Naive thymus-derived CD4-positive, alpha-beta T cell (primary cell): ENCODE data around the gene TRAPPC8. TPM values are rescaled to one million over a fixed set of nuclear protein-coding genes. Genes with fewer than 3 reads are reported as not detected.
A peak's percentile ranks its signal among the peaks of the same experiment; 100 is the strongest.

Experiments
- ATAC-seq: fragments of 150-1000 bp; cut with Tn5 transposase; 2 replicates; pipeline ENCODE4 v1.10.0; 2021; ENCODE audit warnings: mild to moderate bottlenecking, moderate library complexity
- CTCF ChIA-PET: fragments of 350-600 bp; sonication (Branson Sonifier 250); formaldehyde crosslinking; loops from one replicate; lab custom pipeline; 2021; ENCODE audit warnings: antibody characterized with exemption; lab: Charles Lee
- POLR2A ChIA-PET: fragments of 350-600 bp; sonication (Branson Sonifier 250); formaldehyde crosslinking; loops from one replicate; lab custom pipeline; 2021; ENCODE audit warnings: antibody characterized with exemption, inconsistent platforms; lab: Charles Lee
- DNase-seq, 9 donors: peaks; one replicate each; pipeline versions ENCODE4 v3.0.0 to v3.0.0-alpha.2; 2020 to 2022; ENCODE audit warnings: mixed read lengths in 1 of 9
- H3K27ac ChIP-seq: one replicate; pipeline ENCODE4 v1.7.0; 2013; ENCODE audit warnings: mild to moderate bottlenecking, low read depth, low read length, moderate library complexity
- H3K27me3 ChIP-seq, 2 donors: one replicate each; pipeline ENCODE4 v1.7.0; 2013; ENCODE audit warnings: low read length in 2 of 2, mild to moderate bottlenecking in 2 of 2, moderate library complexity in 2 of 2; ENCODE audit not compliant: control insufficient read depth in 2 of 2, insufficient read depth in 2 of 2
- H3K36me3 ChIP-seq, 3 experiments: 1 replicate in 2 of 3; 2 replicates in 1 of 3; pipeline ENCODE4 v1.7.0; 2013; ENCODE audit warnings: low read length in 3 of 3, mild to moderate bottlenecking in 3 of 3, moderate library complexity in 1 of 3; ENCODE audit not compliant: insufficient read depth in 3 of 3, control insufficient read depth in 2 of 3
- H3K4me1 ChIP-seq, 2 donors: one replicate each; pipeline ENCODE4 v1.7.0; 2013; ENCODE audit warnings: low read length in 2 of 2, mild to moderate bottlenecking in 2 of 2, moderate library complexity in 1 of 2; ENCODE audit not compliant: control insufficient read depth in 2 of 2, insufficient read depth in 2 of 2
- H3K4me3 ChIP-seq: 2 replicates; pipeline ENCODE4 v1.7.0; 2013; ENCODE audit warnings: mild to moderate bottlenecking, low read length
- H3K9me3 ChIP-seq, 3 experiments: 1 replicate in 2 of 3; 2 replicates in 1 of 3; pipeline ENCODE4 v1.7.0; 2013; ENCODE audit warnings: low read length in 3 of 3; ENCODE audit not compliant: control insufficient read depth in 2 of 3
- H3K27ac Mint-ChIP-seq, 9 donors: one replicate each; pipeline ENCODE4 v1.8.0; 2020 to 2022; ENCODE audit warnings: mixed read lengths in 9 of 9, mild to moderate bottlenecking in 8 of 9, moderate library complexity in 5 of 9, inconsistent platforms in 2 of 9
- H3K27me3 Mint-ChIP-seq, 5 donors: one replicate each; pipeline ENCODE4 v1.8.0; 2021 to 2022; ENCODE audit warnings: mixed read lengths in 5 of 5, mild to moderate bottlenecking in 1 of 5
- H3K36me3 Mint-ChIP-seq, 5 donors: one replicate each; pipeline ENCODE4 v1.8.0; 2020 to 2022; ENCODE audit warnings: mixed read lengths in 5 of 5, mild to moderate bottlenecking in 3 of 5, inconsistent platforms in 1 of 5
- H3K4me1 Mint-ChIP-seq, 7 donors: one replicate each; pipeline ENCODE4 v1.8.0; 2020 to 2022; ENCODE audit warnings: mixed read lengths in 7 of 7, mild to moderate bottlenecking in 3 of 7, inconsistent platforms in 1 of 7
- H3K4me3 Mint-ChIP-seq, 10 donors: one replicate each; pipeline ENCODE4 v1.8.0; 2020 to 2022; ENCODE audit warnings: mild to moderate bottlenecking in 10 of 10, mixed read lengths in 10 of 10, moderate library complexity in 6 of 10, inconsistent platforms in 2 of 10
- H3K9me3 Mint-ChIP-seq, 11 donors: one replicate each; pipeline ENCODE4 v1.8.0; 2020 to 2022; ENCODE audit warnings: mixed read lengths in 11 of 11, mild to moderate bottlenecking in 4 of 11, inconsistent platforms in 1 of 11, moderate library complexity in 1 of 11
- intact Hi-C, 2 donors: fragments of 100-400 bp; cut with micrococcal nuclease; formaldehyde crosslinking; loops; one replicate each; pipeline ENCODE4 v1.15.1; 2023
- polyA plus RNA-seq, 2 donors: library from polyadenylated mRNA; unstranded; fragments of 300-500 nt; fragmentation: Illumina TruSeq; gene quantifications; one replicate each; pipeline ENCODE4 v1.2.3, GENCODE V29; 2021
- total RNA-seq, 6 experiments: library from RNA in 5 of 6; stranded (reverse) in 5 of 6; gene quantifications; 1 replicate in 5 of 6; 2 replicates in 1 of 6; pipeline ENCODE4 v1.2.3 and lab custom pipeline; 2021 to 2026

Gene TRAPPC8
- total and polyA plus RNA-seq, 7 experiments from 2014 or later = 16.4 to 62.7 (median 42.7) TPM

- POLR2A ChIA-PET = no interaction called here
These were observed 82.4 kb downstream of the TRAPPC8 start for GRCh38 chr18:31860488-31860887.

GRCh38 chr18:31857526-31858106 lies 85.3 kb downstream of the TRAPPC8 start:
- no peak overlapping the region for H3K4me3 ChIP-seq
- H3K4me1 ChIP-seq = no peaks in the 10 kb centered on the region
- H3K4me3 Mint-ChIP-seq = no peak overlapping the region
- ChIA-PET POLR2A (no interaction called here), CTCF (no interaction called here)
- peaks cover 0 to 35% (median 20%) of the 10 kb centered on the region in 5 donors for H3K36me3 Mint-ChIP-seq
- H3K27ac ChIP-seq = no peak overlapping the region
- DNase-seq (no peak), ATAC-seq (no peak)
- no peaks in the 10 kb centered on the region for H3K27me3 ChIP-seq
- intact Hi-C loops = no loop called here
- H3K9me3 ChIP-seq = no peaks in the 10 kb centered on the region
- H3K27me3 Mint-ChIP-seq = no peaks in the 10 kb centered on the region
- peaks cover 0 to 6% (median 0%) of the 10 kb centered on the region in 7 donors for H3K4me1 Mint-ChIP-seq
- no peak overlapping the region for H3K27ac Mint-ChIP-seq
- H3K9me3 Mint-ChIP-seq = no peaks in the 10 kb centered on the region
- H3K36me3 ChIP-seq = peaks cover 0 to 21% (median 8%) of the 10 kb centered on the region in 3 experiments

More at GRCh38 chr18:31860488-31860887, 82.4 kb downstream of the TRAPPC8 start:
- Mint-ChIP-seq H3K4me3 (no peak overlapping the region), H3K9me3 (no peaks in the 10 kb centered on the region), H3K4me1 (peaks cover 0 to 6% (median 0%) of the 10 kb centered on the region in 7 donors), H3K27ac (no peak overlapping the region), H3K36me3 (peaks cover 0 to 43% (median 20%) of the 10 kb centered on the region in 5 donors), H3K27me3 (no peaks in the 10 kb centered on the region)
- Histone ChIP-seq H3K27ac (no peak overlapping the region), H3K27me3 (no peaks in the 10 kb centered on the region), H3K4me1 (no peaks in the 10 kb centered on the region), H3K9me3 (no peaks in the 10 kb centered on the region), H3K36me3 (peaks cover 8 to 9% (median 8%) of the 10 kb centered on the region in 3 experiments), H3K4me3 (no peak overlapping the region)
- DNase-seq = no peak
- CTCF ChIA-PET = interaction anchor here (0.9 kb wide), 1 partner anchor 172 kb away, joined by 4 read pairs; no protein-coding TSS in a partner anchor
- intact Hi-C loops = no loop called here
- no peak for ATAC-seq

- Histone ChIP-seq H3K9me3 (no peaks in the 10 kb centered on the region), H3K4me1 (no peaks in the 10 kb centered on the region), H3K27ac (no peak overlapping the region), H3K27me3 (no peaks in the 10 kb centered on the region), H3K36me3 (peaks cover 0 to 60% (median 10%) of the 10 kb centered on the region in 3 experiments), H3K4me3 (no peak overlapping the region)
- CTCF ChIA-PET = no interaction called here
- no peak overlapping the region for H3K4me3 Mint-ChIP-seq
- peaks cover 5 to 31% (median 17%) of the 10 kb centered on the region in 5 donors for H3K36me3 Mint-ChIP-seq
- DNase-seq (no peak), ATAC-seq (no peak)
- peaks cover 0 to 8% (median 0%) of the 10 kb centered on the region in 7 donors for H3K4me1 Mint-ChIP-seq
- H3K9me3 Mint-ChIP-seq = no peaks in the 10 kb centered on the region
- POLR2A ChIA-PET = interaction anchor here (0.7 kb wide), 1 partner anchor 11 kb away, joined by 3 read pairs; no protein-coding TSS in a partner anchor
- intact Hi-C loops = no loop called here
- peak overlapping the region in 2 of 9 donors; percentile 8 to 34 for H3K27ac Mint-ChIP-seq
- H3K27me3 Mint-ChIP-seq = no peaks in the 10 kb centered on the region
These were observed 92.1 kb downstream of the TRAPPC8 start for GRCh38 chr18:31850844-31851243.

GRCh38 chr18:31840499-31840898 lies 102.4 kb downstream of the TRAPPC8 start:
- ATAC-seq (no peak), DNase-seq (no peak)
- peak overlapping the region in 1 of 9 donors; percentile 77 for H3K27ac Mint-ChIP-seq
- CTCF ChIA-PET = no interaction called here
- no peak overlapping the region for H3K27ac ChIP-seq
- no peaks in the 10 kb centered on the region for H3K9me3 ChIP-seq
- peaks cover 15 to 68% (median 39%) of the 10 kb centered on the region in 5 donors for H3K36me3 Mint-ChIP-seq
- H3K4me1 ChIP-seq = no peaks in the 10 kb centered on the region
- peaks cover 3 to 35% (median 4%) of the 10 kb centered on the region in 3 experiments for H3K36me3 ChIP-seq
- H3K4me3 Mint-ChIP-seq = no peak overlapping the region
- intact Hi-C loops = no loop called here
- no peak overlapping the region for H3K4me3 ChIP-seq
- no peaks in the 10 kb centered on the region for H3K9me3 Mint-ChIP-seq
- peaks cover 0 to 1% (median 0%) of the 10 kb centered on the region in 7 donors for H3K4me1 Mint-ChIP-seq
- no peaks in the 10 kb centered on the region for H3K27me3 Mint-ChIP-seq
- H3K27me3 ChIP-seq = no peaks in the 10 kb centered on the region
- POLR2A ChIA-PET = no interaction called here

GRCh38 chr18:31837879-31838278 lies 105.0 kb downstream of the TRAPPC8 start:
- intact Hi-C loops = no loop called here
- Histone ChIP-seq H3K4me3 (no peak overlapping the region), H3K27ac (no peak overlapping the region), H3K9me3 (no peaks in the 10 kb centered on the region), H3K36me3 (peaks cover 3 to 44% (median 4%) of the 10 kb centered on the region in 3 experiments), H3K27me3 (no peaks in the 10 kb centered on the region), H3K4me1 (no peaks in the 10 kb centered on the region)
- H3K27me3 Mint-ChIP-seq = no peaks in the 10 kb centered on the region
- no peak overlapping the region for H3K4me3 Mint-ChIP-seq
- peaks cover 20 to 63% (median 42%) of the 10 kb centered on the region in 5 donors for H3K36me3 Mint-ChIP-seq
- CTCF ChIA-PET = no interaction called here
- peak overlapping the region in 1 of 9 donors; percentile 76 for H3K27ac Mint-ChIP-seq
- peaks cover 0 to 1% (median 0%) of the 10 kb centered on the region in 7 donors for H3K4me1 Mint-ChIP-seq
- no peak for DNase-seq
- H3K9me3 Mint-ChIP-seq = no peaks in the 10 kb centered on the region
- ATAC-seq = no peak
- POLR2A ChIA-PET = no interaction called here

GRCh38 chr18:31835528-31836133 lies 107.3 kb downstream of the TRAPPC8 start:
- Histone ChIP-seq H3K27me3 (no peaks in the 10 kb centered on the region), H3K4me1 (no peaks in the 10 kb centered on the region), H3K27ac (no peak overlapping the region), H3K9me3 (no peaks in the 10 kb centered on the region), H3K36me3 (peaks cover 3 to 44% (median 6%) of the 10 kb centered on the region in 3 experiments), H3K4me3 (no peak overlapping the region)
- H3K27ac Mint-ChIP-seq = peak overlapping the region in 2 of 9 donors; percentile 5 to 24
- DNase-seq (no peak), ATAC-seq (no peak)
- H3K4me1 Mint-ChIP-seq = peaks cover 0 to 1% (median 0%) of the 10 kb centered on the region in 7 donors
- H3K4me3 Mint-ChIP-seq = no peak overlapping the region
- CTCF ChIA-PET = no interaction called here
- POLR2A ChIA-PET = no interaction called here
- intact Hi-C loops = no loop called here
- peaks cover 20 to 60% (median 42%) of the 10 kb centered on the region in 5 donors for H3K36me3 Mint-ChIP-seq
- no peaks in the 10 kb centered on the region for H3K27me3 Mint-ChIP-seq
- no peaks in the 10 kb centered on the region for H3K9me3 Mint-ChIP-seq
